ENCODE measurements around the gene CLEC4A. TPM values are rescaled to one million over a fixed set of nuclear protein-coding genes. Genes with fewer than 3 reads are reported as not detected.

Gene CLEC4A
- total and polyA plus RNA-seq, 2 of the 8 experiments (the other 6 are each of a cell fraction or from before 2014, with no cell fraction given): 0.41 to 0.44 TPM

- TF ChIP-seq RAD21 (IDR thresholded peaks at IDR 0.05 in 1 of 2, conservative IDR thresholded peaks at IDR 0.05 in 1 of 2; ENCODE audit: low read depth in 2 of 2, low read length in 2 of 2): peak; percentile 99
- TF ChIP-seq CEBPB (IDR thresholded peaks at IDR 0.05; ENCODE audit: low read depth, low read length): no peak
- TF ChIP-seq JUND (IDR thresholded peaks at IDR 0.05; ENCODE audit: low read length): no peak
- TF ChIP-seq CREB1 (IDR thresholded peaks at IDR 0.05): no peak
- no peak for TF ChIP-seq POLR2A (IDR thresholded peaks at IDR 0.05; ENCODE audit: control extremely low read depth in 1 of 2, low read depth in 2 of 2, low read length in 2 of 2)
- no peak for TF ChIP-seq ATF2 (IDR thresholded peaks at IDR 0.05; ENCODE audit: low read length)
- TF ChIP-seq KDM4A (IDR thresholded peaks at IDR 0.05; ENCODE audit: low read depth, low read length, severe bottlenecking): no peak
- no peak for TF ChIP-seq TAF7 (optimal IDR thresholded peaks at IDR 0.05; ENCODE audit: borderline replicate concordance, low read depth, low read length)
- no peak for TF ChIP-seq NANOG (IDR thresholded peaks at IDR 0.05; ENCODE audit: insufficient read depth, low read depth, low read length, poor library complexity, severe bottlenecking)
- peak; percentile 73; the same call in 1 of the 2 replicates for TF ChIP-seq TEAD4 (IDR thresholded peaks at IDR 0.05; ENCODE audit: low read depth, low read length)
- no peak for TF ChIP-seq EP300 (IDR thresholded peaks at IDR 0.05; ENCODE audit: borderline replicate concordance in 1 of 2, low read depth in 2 of 2, low read length in 2 of 2)
- no peak for TF ChIP-seq RXRA (IDR thresholded peaks at IDR 0.05; ENCODE audit: insufficient read depth, low read depth, low read length)
- TF ChIP-seq KDM1A (IDR thresholded peaks at IDR 0.05; ENCODE audit: borderline replicate concordance, low read length): no peak
- TF ChIP-seq SP2 (IDR thresholded peaks at IDR 0.05; ENCODE audit: low read length): no peak
- TF ChIP-seq USF2 (IDR thresholded peaks at IDR 0.05; ENCODE audit: low read length): no peak
- TF ChIP-seq ATF3 (IDR thresholded peaks at IDR 0.05; ENCODE audit: insufficient read depth, low read depth, low read length): peak; percentile 52; the same call in 1 of the 2 replicates
- TF ChIP-seq GTF2F1 (IDR thresholded peaks at IDR 0.05; ENCODE audit: borderline replicate concordance, low read depth, low read length): no peak
These were observed 14.5 kb upstream of the CLEC4A start (continued) for GRCh38 chr12:8108808-8109398.
